ENCODE measurements around the gene PEX14.

Gene PEX14

GRCh38 chr1:10432910-10433700 is 41.6 kb upstream of the PEX14 start:
- H3K4me3 ChIP-seq (ENCODE audit: low read depth, low read length) = no peak overlapping the region
- TF ChIP-seq CTCF (conservative IDR thresholded peaks at IDR 0.05; ENCODE audit: low read depth, low read length) = no peak
- no peak for DNase-seq (ENCODE audit: low read depth)

GRCh38 chr1:10433790-10434189 is 41.0 kb upstream of the PEX14 start:
- TF ChIP-seq CTCF (conservative IDR thresholded peaks at IDR 0.05; ENCODE audit: low read depth, low read length) = no peak
- no peak for DNase-seq (ENCODE audit: low read depth)
- H3K4me3 ChIP-seq (ENCODE audit: low read depth, low read length) = no peak overlapping the region

GRCh38 chr1:10434590-10434989 is 40.2 kb upstream of the PEX14 start:
- TF ChIP-seq CTCF (conservative IDR thresholded peaks at IDR 0.05; ENCODE audit: low read depth, low read length) = no peak
- DNase-seq (ENCODE audit: low read depth) = no peak
- H3K4me3 ChIP-seq (ENCODE audit: low read depth, low read length) = no peak overlapping the region

GRCh38 chr1:10437052-10437451 is 37.7 kb upstream of the PEX14 start:
- no peak for TF ChIP-seq CTCF (conservative IDR thresholded peaks at IDR 0.05; ENCODE audit: low read depth, low read length)
- no peak overlapping the region for H3K4me3 ChIP-seq (ENCODE audit: low read depth, low read length)
- no peak for DNase-seq (ENCODE audit: low read depth)

- no peak overlapping the region for H3K4me3 ChIP-seq (ENCODE audit: low read depth, low read length)
- no peak for TF ChIP-seq CTCF (conservative IDR thresholded peaks at IDR 0.05; ENCODE audit: low read depth, low read length)
- DNase-seq (ENCODE audit: low read depth) = no peak
These were observed 36.0 kb upstream of the PEX14 start for GRCh38 chr1:10438677-10439163.

- no peak for TF ChIP-seq CTCF (conservative IDR thresholded peaks at IDR 0.05; ENCODE audit: low read depth, low read length)
- no peak for DNase-seq (ENCODE audit: low read depth)
- no peak overlapping the region for H3K4me3 ChIP-seq (ENCODE audit: low read depth, low read length)
These were observed 34.4 kb upstream of the PEX14 start for GRCh38 chr1:10440305-10440704.

- TF ChIP-seq CTCF (conservative IDR thresholded peaks at IDR 0.05; ENCODE audit: low read depth, low read length) = no peak
- DNase-seq (ENCODE audit: low read depth) = no peak
- H3K4me3 ChIP-seq (ENCODE audit: low read depth, low read length) = no peak overlapping the region
These were observed 34.0 kb upstream of the PEX14 start for GRCh38 chr1:10440794-10441193.

Data from choroid plexus epithelial cell (primary cell).